ENCODE measurements around the gene SERPINB7. TPM values are rescaled to one million over a fixed set of nuclear protein-coding genes. Genes with fewer than 3 reads are reported as not detected.

The SERPINB7 gene
- total and polyA plus RNA-seq, 2 of the 8 experiments (the other 6 are each of a cell fraction or from before 2014, with no cell fraction given): not detected

- 64% methylated on average over 5 of the region's 5 CpGs; no CpG with 5 or more reads in 1 of the 2 experiments for WGBS, 2 experiments (ENCODE audit: extremely low coverage in 1 of 2, insufficient coverage in 1 of 2, insufficient read length in 1 of 2, insufficient replicate concordance in 2 of 2, low coverage in 1 of 2, low lambda C conversion rate in 2 of 2, missing lambda C conversion rate in 1 of 2)
- H3K79me2 ChIP-seq (ENCODE audit: control insufficient read depth in 1 of 2, insufficient read depth in 2 of 2, low read length in 2 of 2): no peaks in the 10 kb centered on the region
- no peak overlapping the region for H3K18ac ChIP-seq (ENCODE audit: extremely low read depth, low read length)
- no peak overlapping the region for H2AFZ ChIP-seq (ENCODE audit: low read length)
- H2BK15ac ChIP-seq (ENCODE audit: low read length): no peak overlapping the region
- H4K91ac ChIP-seq (replicated peaks; ENCODE audit: insufficient read length, low read length): no peak overlapping the region
- no peak overlapping the region for H3K4me2 ChIP-seq (ENCODE audit: insufficient read depth in 1 of 2, low read depth in 2 of 2, low read length in 2 of 2)
- H3K79me1 ChIP-seq (ENCODE audit: low read depth, low read length): no peaks in the 10 kb centered on the region
- no peaks in the 10 kb centered on the region for H3K36me3 ChIP-seq (ENCODE audit: control insufficient read depth in 2 of 4, insufficient read depth in 4 of 4, low read length in 3 of 4)
- no peaks in the 10 kb centered on the region for H3K23me2 ChIP-seq (ENCODE audit: low read depth, low read length)
- no peak overlapping the region for H2BK12ac ChIP-seq (ENCODE audit: low read depth, low read length)
- no peak overlapping the region for H2AK5ac ChIP-seq (ENCODE audit: low read depth, low read length)
- H4K20me1 ChIP-seq (replicated peaks in 1 of 2; ENCODE audit: control insufficient read depth in 1 of 2, insufficient read depth in 2 of 2, low read length in 2 of 2): no peaks in the 10 kb centered on the region
- no peaks in the 10 kb centered on the region for H3K4me1 ChIP-seq (replicated peaks in 1 of 4; ENCODE audit: control insufficient read depth in 3 of 4, insufficient read depth in 4 of 4, low read length in 3 of 4)
- H3K27ac ChIP-seq (ENCODE audit: low read depth, low read length): no peak overlapping the region
- no peak overlapping the region for H2BK120ac ChIP-seq (replicated peaks; ENCODE audit: low read depth, low read length)
- H3K27me3 ChIP-seq (replicated peaks in 1 of 4; ENCODE audit: control insufficient read depth in 3 of 4, extremely low read depth in 1 of 4, insufficient read depth in 3 of 4, low read length in 3 of 4): no peaks in the 10 kb centered on the region
- peak; percentile 36 for FAIRE-seq
- POLR2A ChIA-PET (ENCODE audit: partially characterized antibody): no interaction called here
- no peak overlapping the region for H4K8ac ChIP-seq (ENCODE audit: extremely low read depth, insufficient read depth, low read length)
- TF ChIP-seq RAD21 (IDR thresholded peaks at IDR 0.05 in 1 of 2, conservative IDR thresholded peaks at IDR 0.05 in 1 of 2; ENCODE audit: low read depth in 2 of 2, low read length in 2 of 2): peak; percentile 18 to 46; a peak in 2 of 4 replicates
- no peak for TF ChIP-seq E2F6 (IDR thresholded peaks at IDR 0.05)
- peak in 1 of 3 experiments; percentile 51; a peak in 1 of 4 replicates for TF ChIP-seq CTCF (IDR thresholded peaks at IDR 0.05; ENCODE audit: control extremely low read depth in 1 of 3, insufficient read depth in 1 of 3, low read depth in 1 of 3, low read length in 3 of 3)
- TF ChIP-seq BRCA1 (IDR thresholded peaks at IDR 0.05; ENCODE audit: low read depth, low read length): no peak
- H4K5ac ChIP-seq (ENCODE audit: insufficient read length, low read depth, low read length): no peak overlapping the region
- H3K4ac ChIP-seq (replicated peaks; ENCODE audit: insufficient read length, low read depth, low read length): no peak overlapping the region
- no peak overlapping the region for H3K14ac ChIP-seq (ENCODE audit: insufficient read length)
- no peak overlapping the region for H3K9ac ChIP-seq (replicated peaks in 1 of 4; ENCODE audit: extremely low read depth in 1 of 4, low read depth in 3 of 4, low read length in 3 of 4)
- H3K9me3 ChIP-seq (ENCODE audit: insufficient read depth in 2 of 2, low read depth in 1 of 2, low read length in 1 of 2): no peaks in the 10 kb centered on the region
- H2BK5ac ChIP-seq (ENCODE audit: low read depth, low read length): no peak overlapping the region
- CTCF ChIA-PET (ENCODE audit: partially characterized antibody): interaction anchor here (0.6 to 2.0 kb wide), 22 partner anchors 9 to 292 kb away, joined by 3 to 8 read pairs (median 3); no protein-coding TSS in a partner anchor
- H2BK20ac ChIP-seq (ENCODE audit: low read length): no peak overlapping the region
- no peak overlapping the region for H3K23ac ChIP-seq (ENCODE audit: insufficient read length)
- DNase-seq (ENCODE audit: low read depth in 1 of 2, low spot score in 2 of 2): no peak
- H3K4me3 ChIP-seq (ENCODE audit: extremely low read depth in 1 of 4, insufficient read depth in 2 of 4, low read depth in 3 of 4, low read length in 4 of 4): no peak overlapping the region
- H3K56ac ChIP-seq (replicated peaks; ENCODE audit: insufficient read length, low read depth, low read length): no peak overlapping the region
Measured at GRCh38 chr18:63783394-63783793, 8.2 kb downstream of the SERPINB7 start.

All from H1 (cell line).